ENCODE measurements around the gene PTPRD. TPM values are rescaled to one million over a fixed set of nuclear protein-coding genes. Genes with fewer than 3 reads are reported as not detected.

PTPRD gene
- total RNA-seq, 3 donors from 2014 or later (not counting 1 experiment from before 2014, with no cell fraction given): 0.05 to 0.68 TPM; not detected in 1

DNA sequence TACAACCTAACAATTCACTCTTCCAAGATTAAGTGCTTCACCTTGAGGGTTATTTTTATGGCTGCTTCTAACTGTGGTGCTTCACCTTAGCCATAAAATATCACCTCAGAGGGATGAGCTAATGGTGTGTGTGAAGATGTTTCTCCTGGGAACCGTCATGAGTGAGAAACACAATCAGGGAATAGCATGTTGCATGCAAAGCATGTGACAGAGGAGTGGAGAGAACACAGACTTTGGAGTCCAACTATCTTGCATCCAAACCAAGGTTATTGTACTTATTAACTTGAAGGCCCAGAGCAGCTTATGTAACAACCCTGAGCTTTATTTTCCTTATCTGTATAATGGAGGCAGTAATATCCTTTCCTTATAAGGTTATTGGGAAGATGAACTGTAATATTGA is 1724.2 kb downstream of the PTPRD start:
- no peak overlapping the region for H3K4me3 Mint-ChIP-seq
- Histone ChIP-seq H3K27me3 (ENCODE audit: control insufficient read depth, insufficient read depth, low read length) (no peaks in the 10 kb centered on the region), H3K4me3 (ENCODE audit: low read length) (no peak overlapping the region), H3K27ac (ENCODE audit: low read length) (no peak overlapping the region), H3K36me3 (ENCODE audit: control insufficient read depth, insufficient read depth, low read length) (no peaks in the 10 kb centered on the region), H3K9me3 (ENCODE audit: control insufficient read depth, insufficient read depth, low read length) (no peaks in the 10 kb centered on the region), H3K4me1 (ENCODE audit: control insufficient read depth, insufficient read depth, low read length) (no peaks in the 10 kb centered on the region)
- no peak for DNase-seq
- no CpG with 5 or more reads among the region's 1 CpG for WGBS (ENCODE audit: insufficient coverage)
- ATAC-seq: no peak
- no peak overlapping the region for H3K27ac Mint-ChIP-seq
- no peaks in the 10 kb centered on the region for H3K36me3 Mint-ChIP-seq
- H3K27me3 Mint-ChIP-seq (ENCODE audit: low read depth in 2 of 2): no peaks in the 10 kb centered on the region
- H3K4me1 Mint-ChIP-seq: no peaks in the 10 kb centered on the region
- peaks cover 2 to 3% of the 10 kb centered on the region in 2 donors for H3K9me3 Mint-ChIP-seq
- TF ChIP-seq, protein P1, sequence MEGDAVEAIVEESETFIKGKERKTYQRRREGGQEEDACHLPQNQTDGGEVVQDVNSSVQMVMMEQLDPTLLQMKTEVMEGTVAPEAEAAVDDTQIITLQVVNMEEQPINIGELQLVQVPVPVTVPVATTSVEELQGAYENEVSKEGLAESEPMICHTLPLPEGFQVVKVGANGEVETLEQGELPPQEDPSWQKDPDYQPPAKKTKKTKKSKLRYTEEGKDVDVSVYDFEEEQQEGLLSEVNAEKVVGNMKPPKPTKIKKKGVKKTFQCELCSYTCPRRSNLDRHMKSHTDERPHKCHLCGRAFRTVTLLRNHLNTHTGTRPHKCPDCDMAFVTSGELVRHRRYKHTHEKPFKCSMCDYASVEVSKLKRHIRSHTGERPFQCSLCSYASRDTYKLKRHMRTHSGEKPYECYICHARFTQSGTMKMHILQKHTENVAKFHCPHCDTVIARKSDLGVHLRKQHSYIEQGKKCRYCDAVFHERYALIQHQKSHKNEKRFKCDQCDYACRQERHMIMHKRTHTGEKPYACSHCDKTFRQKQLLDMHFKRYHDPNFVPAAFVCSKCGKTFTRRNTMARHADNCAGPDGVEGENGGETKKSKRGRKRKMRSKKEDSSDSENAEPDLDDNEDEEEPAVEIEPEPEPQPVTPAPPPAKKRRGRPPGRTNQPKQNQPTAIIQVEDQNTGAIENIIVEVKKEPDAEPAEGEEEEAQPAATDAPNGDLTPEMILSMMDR (IDR thresholded peaks at IDR 0.05): no peak
- intact Hi-C loops (cut with micrococcal nuclease): no loop called here

DNA sequence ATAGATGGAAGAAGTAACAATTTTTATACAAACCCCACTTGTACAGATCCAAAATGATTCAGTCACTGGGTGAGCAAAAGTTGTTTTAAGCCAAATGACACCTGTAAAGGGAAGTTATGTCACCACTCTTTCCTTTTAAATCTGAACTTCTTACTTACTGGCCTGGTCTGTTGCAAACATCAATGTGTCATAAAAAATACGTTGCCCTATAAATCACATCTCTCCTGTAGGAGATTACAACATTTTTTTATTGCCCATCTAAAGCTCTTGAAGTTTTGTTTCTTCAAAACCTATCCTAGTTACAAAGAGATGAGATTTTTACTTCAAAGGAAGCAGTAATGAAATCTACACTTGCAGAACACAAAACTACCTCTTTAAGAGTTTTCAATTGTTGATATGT is 1725.4 kb downstream of the PTPRD start:
- Mint-ChIP-seq H3K9me3 (peaks cover 2 to 3% of the 10 kb centered on the region in 2 donors), H3K36me3 (no peaks in the 10 kb centered on the region), H3K27ac (no peak overlapping the region), H3K4me1 (no peaks in the 10 kb centered on the region), H3K27me3 (ENCODE audit: low read depth in 2 of 2) (no peaks in the 10 kb centered on the region), H3K4me3 (no peak overlapping the region)
- Histone ChIP-seq H3K27ac (ENCODE audit: low read length) (no peak overlapping the region), H3K4me1 (ENCODE audit: control insufficient read depth, insufficient read depth, low read length) (no peaks in the 10 kb centered on the region), H3K27me3 (ENCODE audit: control insufficient read depth, insufficient read depth, low read length) (no peaks in the 10 kb centered on the region), H3K9me3 (ENCODE audit: control insufficient read depth, insufficient read depth, low read length) (no peaks in the 10 kb centered on the region), H3K36me3 (ENCODE audit: control insufficient read depth, insufficient read depth, low read length) (no peaks in the 10 kb centered on the region), H3K4me3 (ENCODE audit: low read length) (no peak overlapping the region)
- 13% methylated on average over 1 of the region's 1 CpG for WGBS (ENCODE audit: insufficient coverage)
- TF ChIP-seq, protein P1 (IDR thresholded peaks at IDR 0.05): no peak
- ATAC-seq (no peak), DNase-seq (no peak)
- intact Hi-C loops (cut with micrococcal nuclease): no loop called here

DNA sequence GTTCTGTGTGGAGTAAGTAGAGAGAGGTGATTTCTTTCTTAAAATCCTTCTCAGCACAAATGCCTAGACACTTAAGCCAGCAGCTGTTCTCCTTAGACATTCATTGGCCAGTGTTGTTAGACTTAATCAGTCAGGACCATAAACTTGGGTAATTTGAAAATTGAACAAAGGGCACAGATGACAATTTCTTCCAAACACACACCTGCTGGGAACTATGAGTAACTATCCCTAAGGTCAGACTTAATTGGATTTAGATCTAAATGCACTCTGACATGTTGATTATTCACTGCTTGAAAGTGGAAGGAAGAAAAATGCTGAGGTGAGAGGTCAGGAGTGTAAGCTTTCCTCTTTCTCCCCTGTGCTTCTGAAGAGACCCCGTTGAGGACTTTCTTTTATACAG is 1729.5 kb downstream of the PTPRD start:
- Histone ChIP-seq H3K4me3 (ENCODE audit: low read length) (no peak overlapping the region), H3K4me1 (ENCODE audit: control insufficient read depth, insufficient read depth, low read length) (no peaks in the 10 kb centered on the region), H3K27me3 (ENCODE audit: control insufficient read depth, insufficient read depth, low read length) (no peaks in the 10 kb centered on the region), H3K27ac (ENCODE audit: low read length) (no peak overlapping the region), H3K36me3 (ENCODE audit: control insufficient read depth, insufficient read depth, low read length) (no peaks in the 10 kb centered on the region), H3K9me3 (ENCODE audit: control insufficient read depth, insufficient read depth, low read length) (no peaks in the 10 kb centered on the region)
- ATAC-seq: no peak
- TF ChIP-seq, protein P1 (IDR thresholded peaks at IDR 0.05): no peak
- Mint-ChIP-seq H3K27ac (no peak overlapping the region), H3K9me3 (peaks cover 3 to 4% of the 10 kb centered on the region in 2 donors), H3K4me3 (no peak overlapping the region), H3K36me3 (no peaks in the 10 kb centered on the region), H3K4me1 (no peaks in the 10 kb centered on the region), H3K27me3 (ENCODE audit: low read depth in 2 of 2) (no peaks in the 10 kb centered on the region)
- 90% methylated on average over 1 of the region's 1 CpG for WGBS (ENCODE audit: insufficient coverage)
- intact Hi-C loops (cut with micrococcal nuclease): no loop called here
- DNase-seq: no peak

DNA sequence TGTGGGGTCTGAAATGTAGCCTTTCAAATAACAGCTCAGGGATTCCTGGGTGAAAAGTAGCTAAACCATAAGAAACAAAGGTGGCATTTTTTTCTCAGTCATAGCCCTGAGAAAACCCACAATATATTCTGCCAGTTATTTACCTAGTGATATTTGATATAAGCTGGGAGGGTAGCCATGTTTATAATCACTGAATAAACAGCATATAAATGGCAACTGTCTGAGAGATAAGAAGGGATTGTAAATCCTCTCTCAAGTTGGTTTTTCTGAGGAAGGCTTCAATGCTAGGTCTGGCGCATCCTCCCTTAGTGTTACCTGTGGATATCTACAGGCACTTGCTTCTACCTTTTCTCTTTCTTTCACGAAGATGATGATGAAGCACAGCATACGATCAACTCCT is 1732.7 kb downstream of the PTPRD start:
- WGBS (ENCODE audit: insufficient coverage): 100% methylated on average over 2 of the region's 3 CpGs
- Mint-ChIP-seq H3K9me3 (peaks cover 3 to 6% of the 10 kb centered on the region in 2 donors), H3K27ac (no peak overlapping the region), H3K36me3 (no peaks in the 10 kb centered on the region), H3K27me3 (ENCODE audit: low read depth in 2 of 2) (no peaks in the 10 kb centered on the region), H3K4me3 (no peak overlapping the region), H3K4me1 (no peaks in the 10 kb centered on the region)
- DNase-seq (no peak), ATAC-seq (no peak)
- H3K27ac ChIP-seq (ENCODE audit: low read length): no peak overlapping the region
- H3K4me3 ChIP-seq (ENCODE audit: low read length): no peak overlapping the region
- no peaks in the 10 kb centered on the region for H3K9me3 ChIP-seq (ENCODE audit: control insufficient read depth, insufficient read depth, low read length)
- TF ChIP-seq, protein P1 (IDR thresholded peaks at IDR 0.05): no peak
- H3K4me1 ChIP-seq (ENCODE audit: control insufficient read depth, insufficient read depth, low read length): no peaks in the 10 kb centered on the region
- intact Hi-C loops (cut with micrococcal nuclease): no loop called here
- no peaks in the 10 kb centered on the region for H3K36me3 ChIP-seq (ENCODE audit: control insufficient read depth, insufficient read depth, low read length)
- no peaks in the 10 kb centered on the region for H3K27me3 ChIP-seq (ENCODE audit: control insufficient read depth, insufficient read depth, low read length)
